ENCODE measurements around the gene PDP2.
A peak's percentile ranks its signal among the peaks of the same experiment; 100 is the strongest.

Gene PDP2, protein sequence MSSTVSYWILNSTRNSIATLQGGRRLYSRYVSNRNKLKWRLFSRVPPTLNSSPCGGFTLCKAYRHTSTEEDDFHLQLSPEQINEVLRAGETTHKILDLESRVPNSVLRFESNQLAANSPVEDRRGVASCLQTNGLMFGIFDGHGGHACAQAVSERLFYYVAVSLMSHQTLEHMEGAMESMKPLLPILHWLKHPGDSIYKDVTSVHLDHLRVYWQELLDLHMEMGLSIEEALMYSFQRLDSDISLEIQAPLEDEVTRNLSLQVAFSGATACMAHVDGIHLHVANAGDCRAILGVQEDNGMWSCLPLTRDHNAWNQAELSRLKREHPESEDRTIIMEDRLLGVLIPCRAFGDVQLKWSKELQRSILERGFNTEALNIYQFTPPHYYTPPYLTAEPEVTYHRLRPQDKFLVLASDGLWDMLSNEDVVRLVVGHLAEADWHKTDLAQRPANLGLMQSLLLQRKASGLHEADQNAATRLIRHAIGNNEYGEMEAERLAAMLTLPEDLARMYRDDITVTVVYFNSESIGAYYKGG
- total RNA-seq = 7.0 to 10.9 (median 8.4) reads per million in 4 donors

GRCh38 chr16:66880288-66881013, at the start of gene PDP2:
TSS of gene PDP2 (plus strand) at chr16:66880515. CDS start at chr16:66884285, 3,770 bp downstream.
- DNase-seq = peak; percentile 82 to 91 (median 85)

DNA sequence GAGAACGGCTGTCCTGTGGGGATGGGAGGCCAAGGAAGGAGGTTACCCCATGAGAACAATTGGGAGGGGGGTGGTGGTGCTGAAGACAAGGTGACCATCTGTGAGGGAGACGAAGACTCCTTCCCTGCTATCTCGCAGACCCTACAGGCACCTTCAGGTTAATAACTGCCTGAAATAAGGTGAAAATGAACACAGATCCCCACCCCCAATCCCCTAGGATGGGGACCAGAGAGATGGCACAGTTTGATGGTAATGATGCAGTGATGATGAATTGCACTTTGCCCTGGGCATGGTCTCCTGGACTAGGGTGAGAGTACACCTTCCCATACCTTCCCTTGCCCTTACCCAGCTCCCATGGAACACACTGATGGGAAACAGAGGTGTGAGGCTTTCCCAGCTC, 48.1 kb upstream of the PDP2 start:
- no peak for DNase-seq

DNA sequence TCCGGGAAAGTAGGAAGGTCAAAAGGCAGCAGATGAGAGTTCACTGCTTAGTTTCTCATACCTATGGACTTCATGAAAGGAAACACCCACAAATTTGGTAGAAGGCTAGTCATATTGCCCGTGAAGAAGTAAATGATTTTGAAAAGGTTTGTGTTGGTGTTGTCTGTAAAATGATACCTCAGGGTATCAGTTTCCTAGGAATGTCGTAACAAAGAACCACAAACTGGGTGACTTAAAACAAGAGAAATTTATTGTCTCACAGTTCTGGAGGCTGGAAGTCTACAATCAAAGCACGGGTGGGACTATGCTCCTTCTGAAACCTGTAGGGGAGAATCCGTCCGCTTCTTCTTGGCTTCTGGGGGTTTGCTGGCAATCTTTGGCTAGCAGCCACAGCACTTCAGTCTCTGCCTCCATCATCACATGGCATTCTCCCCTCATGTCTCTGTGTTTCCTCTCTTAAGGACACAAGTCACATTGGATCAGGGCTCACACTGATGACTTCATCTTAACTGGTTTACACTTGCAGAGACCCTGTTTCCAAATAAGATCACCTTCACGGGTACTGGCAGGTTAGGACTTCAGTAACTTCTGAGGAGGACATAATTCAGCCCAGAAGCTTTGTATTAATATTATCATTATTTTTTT, 47.5 kb upstream of the PDP2 start:
- DNase-seq = no peak

GRCh38 chr16:66834746-66835145, 45.6 kb upstream of the PDP2 start:
- DNase-seq = no peak

DNA sequence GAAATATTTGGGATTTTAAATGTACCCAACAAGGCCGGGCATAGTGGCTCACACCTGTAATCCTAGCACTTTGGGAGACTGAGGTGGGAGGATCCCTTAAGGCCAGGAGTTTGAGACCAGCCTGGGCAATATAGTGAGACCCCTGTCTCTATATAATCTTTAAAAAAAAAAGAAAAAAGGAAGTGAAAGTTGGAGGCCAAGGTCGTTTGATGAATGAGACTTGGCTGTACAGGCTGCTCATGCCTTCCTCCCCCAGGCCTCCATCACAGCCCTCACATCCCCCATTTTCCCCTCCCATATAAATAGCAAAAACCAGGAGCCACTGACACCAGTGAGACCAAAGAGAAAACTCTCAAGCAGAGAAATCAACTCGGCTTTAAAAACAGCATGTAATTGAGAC, 39.4 kb upstream of the PDP2 start:
- DNase-seq = no peak

DNA sequence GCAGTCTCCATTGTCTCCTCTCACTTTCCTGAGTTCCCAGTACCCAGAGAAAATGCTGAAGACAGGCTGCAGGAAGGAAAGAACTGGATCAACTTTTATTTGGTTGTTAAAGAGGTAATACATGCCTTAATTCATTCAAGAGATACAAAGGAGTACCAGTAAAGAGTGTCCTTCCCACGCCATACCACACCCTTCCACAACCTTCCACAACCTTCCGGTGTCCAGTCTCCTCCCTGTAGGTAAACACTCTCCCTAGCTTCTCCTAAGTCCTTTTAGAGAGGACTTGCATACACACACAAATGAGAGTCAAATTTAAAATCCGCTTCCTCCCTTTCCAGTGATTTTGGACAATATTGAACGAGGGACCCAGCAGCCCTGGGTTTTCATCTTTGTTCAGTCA, 38.9 kb upstream of the PDP2 start:
- no peak for DNase-seq

- DNase-seq = no peak
Measured at GRCh38 chr16:66842765-66843164, 37.5 kb upstream of the PDP2 start.

DNA sequence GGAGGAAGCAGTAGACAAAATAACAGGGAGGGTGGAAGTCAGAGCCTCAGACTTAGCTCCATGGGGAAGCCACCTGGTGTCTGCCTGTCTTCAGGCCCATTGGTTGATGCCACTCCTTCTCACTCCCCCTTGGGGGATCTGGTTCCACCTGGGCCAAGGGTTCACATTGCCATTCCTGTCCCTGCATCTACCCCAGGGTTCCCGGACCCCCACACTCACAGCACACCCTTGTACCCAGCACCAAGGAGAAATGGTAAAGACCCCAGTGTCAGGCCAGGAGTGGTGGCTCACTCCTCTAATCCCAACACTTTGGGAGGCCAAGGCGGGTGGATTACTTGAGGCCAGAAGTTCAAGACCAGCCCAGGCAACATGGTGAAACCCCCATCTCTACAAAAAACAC, 37.1 kb upstream of the PDP2 start:
- DNase-seq = no peak

DNA sequence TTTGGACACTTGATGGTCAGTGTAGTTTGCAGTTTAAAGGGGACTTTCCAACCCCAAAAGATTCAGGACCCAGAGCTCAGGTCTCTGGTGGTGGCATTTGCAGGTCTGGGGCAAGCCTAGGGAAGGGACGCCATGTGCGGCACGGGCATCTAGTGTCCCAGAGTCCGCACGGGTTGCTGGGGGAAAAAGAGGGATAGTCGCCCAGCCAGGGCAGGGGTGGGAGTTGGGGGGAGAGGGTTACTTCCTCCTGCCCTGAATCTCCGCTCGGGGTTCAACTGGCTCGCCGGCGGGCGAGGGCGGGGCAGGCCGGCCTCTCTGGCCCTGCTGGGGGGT, 36.3 kb upstream of the PDP2 start:
- DNase-seq = no peak

- no peak for DNase-seq
Measured at GRCh38 chr16:66844342-66845079, 35.8 kb upstream of the PDP2 start, which contains the start of gene CA7. TSS of gene CA7 (plus strand) at chr16:66844414. CDS start at chr16:66844488, 74 bp downstream.

GRCh38 chr16:66845080-66845410, 35.3 kb upstream of the PDP2 start:
- no peak for DNase-seq

DNA sequence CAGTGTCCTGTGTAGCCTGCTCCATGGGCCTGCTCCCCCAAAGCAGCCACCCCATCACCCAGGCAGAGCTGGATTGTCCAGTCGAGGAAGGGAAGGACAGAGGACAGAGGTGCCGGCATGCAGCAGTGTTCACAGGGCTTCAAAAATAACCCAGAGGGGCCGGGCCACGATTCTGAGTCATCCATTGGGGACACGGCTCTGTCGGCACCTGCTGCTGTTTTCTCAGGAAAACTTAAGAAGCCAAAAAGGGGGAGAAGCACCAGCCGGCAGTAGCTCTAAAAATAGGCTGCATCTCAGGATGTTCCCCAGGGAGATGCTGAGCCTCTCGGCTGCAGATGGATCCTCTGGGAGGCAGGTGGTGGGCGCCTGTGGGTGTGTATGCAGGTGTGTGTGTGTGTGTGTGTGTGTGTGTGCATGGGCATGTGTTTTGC, 34.5 kb upstream of the PDP2 start:
- no peak for DNase-seq

DNA sequence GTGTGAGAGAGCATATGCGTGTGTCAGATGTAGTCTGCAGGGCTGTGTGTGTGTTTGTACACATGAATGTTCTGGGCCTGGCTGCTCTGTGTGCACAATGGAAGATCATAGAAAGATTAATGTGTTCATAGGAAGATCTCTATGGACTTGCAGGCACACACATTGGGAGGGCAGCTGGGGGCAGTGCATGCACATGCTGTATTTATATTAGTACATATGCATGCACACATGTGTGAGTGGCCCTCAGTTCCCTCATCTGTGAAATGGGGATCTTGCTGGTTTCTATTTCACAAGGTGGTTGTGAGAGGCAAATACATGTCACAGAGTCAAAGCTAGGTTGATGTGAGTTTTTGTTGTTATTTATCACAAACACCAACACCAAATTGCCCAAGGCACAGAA, 34.0 kb upstream of the PDP2 start:
- no peak for DNase-seq

DNA sequence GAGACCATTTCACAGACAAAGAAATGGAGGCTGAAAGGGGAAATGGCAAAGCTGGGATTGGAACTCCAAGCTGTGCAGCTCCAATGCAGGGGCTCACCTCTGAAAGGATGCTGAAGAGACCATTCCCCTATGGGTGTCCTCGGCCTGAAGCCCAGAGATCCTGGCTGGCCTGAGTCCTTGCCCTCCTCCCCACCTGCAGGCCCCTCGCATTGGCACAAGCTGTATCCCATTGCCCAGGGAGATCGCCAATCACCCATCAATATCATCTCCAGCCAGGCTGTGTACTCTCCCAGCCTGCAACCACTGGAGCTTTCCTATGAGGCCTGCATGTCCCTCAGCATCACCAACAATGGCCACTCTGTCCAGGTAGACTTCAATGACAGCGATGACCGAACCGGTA, 33.5 kb upstream of the PDP2 start:
- no peak for DNase-seq

DNA sequence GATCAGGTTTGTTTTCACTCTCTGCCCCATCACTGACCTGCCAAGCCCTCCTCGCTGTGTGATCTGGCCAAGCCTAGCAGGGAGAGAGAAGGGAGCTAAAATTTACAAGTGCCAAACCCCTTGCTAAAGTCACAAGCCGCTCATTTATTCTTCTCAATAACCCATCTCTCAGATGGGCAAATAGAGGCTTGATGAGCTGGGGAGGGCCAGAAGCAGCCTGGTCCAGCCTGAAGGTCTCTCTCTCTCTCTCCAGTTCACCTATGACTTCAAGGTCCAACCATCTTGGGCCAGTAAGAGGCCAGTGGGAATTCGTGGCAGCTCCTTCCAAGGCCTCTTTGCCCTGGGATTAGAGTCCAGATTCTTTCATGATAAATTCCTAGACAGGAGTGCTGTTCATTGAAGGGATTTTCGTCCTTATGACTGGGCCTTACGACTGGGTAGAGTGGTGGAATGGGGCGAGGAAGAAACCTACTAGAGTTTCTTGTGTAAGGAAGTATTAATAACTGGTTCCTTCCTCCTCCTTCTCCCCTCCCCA, 32.7 kb upstream of the PDP2 start:
- no peak for DNase-seq

DNA sequence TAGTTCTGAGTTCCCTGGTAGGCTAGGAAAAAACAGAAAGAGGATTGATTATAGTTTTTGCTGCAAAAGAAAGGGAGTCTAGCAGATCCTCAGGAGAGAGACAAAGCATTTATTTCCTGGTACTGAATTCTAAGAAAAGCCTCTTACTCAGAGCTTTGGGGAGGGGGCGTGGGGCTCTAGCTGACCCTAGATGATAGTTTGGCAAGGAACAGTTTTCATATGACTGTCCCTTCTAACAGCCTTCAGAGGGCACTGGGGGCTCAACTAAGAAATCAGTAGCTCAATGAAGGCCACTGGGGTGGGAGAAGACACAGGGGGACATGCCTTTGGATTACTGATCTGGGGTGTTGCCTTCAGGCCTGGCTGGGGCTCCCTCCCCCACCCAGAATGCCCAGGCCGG, 32.1 kb upstream of the PDP2 start:
- DNase-seq = no peak

DNA sequence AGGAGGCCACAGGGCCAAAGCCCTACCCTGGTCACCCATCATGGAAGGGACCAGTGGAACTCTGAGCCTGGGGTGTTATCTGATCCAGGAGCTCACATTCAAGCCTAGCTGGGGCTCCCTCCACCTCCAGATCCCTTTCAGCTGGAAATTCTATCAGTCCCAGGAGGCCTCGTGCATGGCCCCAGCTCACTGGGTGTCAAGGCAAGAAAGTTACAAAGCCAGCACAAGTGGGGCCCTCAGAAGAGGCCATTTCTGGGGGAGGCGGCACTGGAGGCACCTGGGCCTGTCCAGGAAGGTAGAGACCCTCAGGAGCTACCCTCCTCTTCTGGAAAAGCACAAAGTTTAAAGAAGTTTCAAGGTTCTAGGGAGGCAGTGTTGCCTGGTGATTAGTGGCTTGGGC, 31.3 kb upstream of the PDP2 start:
- DNase-seq = no peak

DNA sequence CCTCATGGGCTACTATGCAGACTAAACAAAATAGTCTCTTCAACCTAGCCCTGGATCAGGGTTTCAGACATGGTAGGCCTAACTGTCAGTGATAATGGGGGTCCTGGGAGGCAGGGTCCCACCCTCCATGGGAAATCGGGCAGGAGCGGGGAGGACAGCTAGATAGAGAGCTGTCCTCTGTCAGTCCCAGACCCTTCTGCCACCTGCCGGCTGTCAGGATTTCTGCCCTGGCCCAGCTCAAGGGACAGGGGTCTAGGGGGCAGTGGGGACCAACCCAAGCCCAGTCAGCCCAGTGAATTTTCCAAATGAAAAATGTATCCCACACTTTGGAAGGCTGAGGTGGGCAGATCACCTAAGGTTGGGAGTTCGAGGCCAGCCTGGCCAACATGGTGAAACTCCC, 30.8 kb upstream of the PDP2 start:
- DNase-seq = no peak

DNA sequence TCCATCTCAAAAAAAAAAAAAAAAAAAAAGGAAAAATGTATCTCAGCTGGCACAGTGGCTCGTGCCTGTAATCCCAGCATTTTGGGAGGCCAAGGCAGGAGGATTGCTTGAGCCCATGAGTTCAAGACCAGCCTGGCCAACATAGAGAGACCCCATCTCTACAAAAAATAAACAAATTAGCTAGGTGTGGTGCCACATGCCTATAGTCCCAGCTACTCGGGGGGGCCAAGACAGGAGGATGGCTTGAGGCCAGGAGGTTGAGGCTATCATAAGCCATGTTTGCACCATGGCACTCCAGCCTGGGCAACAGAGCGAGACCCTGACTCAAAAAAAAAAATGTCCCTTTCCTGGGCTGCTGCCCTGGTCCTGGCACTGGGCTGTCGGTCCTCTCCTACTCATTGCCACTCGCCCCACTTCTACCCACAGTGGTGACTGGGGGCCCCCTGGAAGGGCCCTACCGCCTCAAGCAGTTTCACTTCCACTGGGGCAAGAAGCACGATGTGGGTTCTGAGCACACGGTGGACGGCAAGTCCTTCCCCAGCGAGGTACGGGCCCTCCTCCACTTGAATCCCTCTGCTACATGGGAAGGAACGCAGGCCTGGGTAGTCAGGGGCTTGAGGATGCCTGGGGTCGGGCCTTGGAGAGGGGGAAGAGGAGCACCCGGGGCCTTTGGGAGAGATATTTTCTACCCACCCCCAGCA, 30.1 kb upstream of the PDP2 start:
- no peak for DNase-seq

- no peak for DNase-seq
Measured at GRCh38 chr16:66851166-66851964, 28.9 kb upstream of the PDP2 start.

Data from T-helper 1 cell (primary cell).